OCI-LY7 (cell line): ENCODE data around the gene NUP133.

Source experiments
- CTCF ChIP-seq: fragments of 200-600 bp; sonication (generic); conservative IDR thresholded peaks from 2 replicates; pipeline ENCODE4 v1.5.1; 2014; ENCODE audit warnings: mild to moderate bottlenecking, antibody characterized with exemption, low read length, moderate library complexity, mixed read lengths
- EZH2phosphoT487 ChIP-seq: fragments of 200-600 bp; sonication (generic); IDR thresholded peaks from 2 replicates; pipeline ENCODE4 v1.6.1; 2018; ENCODE audit warnings: low read depth, borderline replicate concordance, mild to moderate bottlenecking, mixed run types, antibody characterized with exemption, low read length, moderate library complexity, mixed read lengths

GRCh38 chr1:229536982-229537381 lies 28.8 kb upstream of the NUP133 start:
- TF ChIP-seq CTCF (no peak), EZH2phosphoT487 (no peak)
